K562 (cell line): ENCODE measurements around the gene AKAP7.

Experiments
- CBX2 ChIP-seq: fragments of 200-600 bp; sonication (generic); IDR thresholded peaks from one replicate; pipeline ENCODE4 v1.6.1; 2012; ENCODE audit warnings: mild to moderate bottlenecking, low read length, inconsistent platforms; ENCODE audit not compliant: insufficient read depth, poor library complexity, severe bottlenecking
- CREBBP ChIP-seq: IDR thresholded peaks from one replicate; pipeline ENCODE4 v1.6.1; 2012; ENCODE audit warnings: low read depth, mild to moderate bottlenecking, control low read depth, inconsistent platforms, low read length
- CTCF ChIP-seq, 3 experiments: IDR thresholded peaks in 2 of 3; conservative IDR thresholded peaks in 1 of 3; 2 replicates each; pipeline ENCODE4 v1.5.1; 2011 to 2012; ENCODE audit warnings: low read length in 3 of 3, mild to moderate bottlenecking in 3 of 3, control low read depth in 2 of 3, improper control_type of control experiment in 1 of 3, inconsistent platforms in 1 of 3, low read depth in 1 of 3, mixed read lengths in 1 of 3, moderate library complexity in 1 of 3; ENCODE audit not compliant: insufficient read depth in 2 of 3
- FOS ChIP-seq: IDR thresholded peaks from 3 replicates; pipeline ENCODE4 v1.6.1; 2011; ENCODE audit not compliant: insufficient read length; ENCODE audit errors: extremely low read depth
- MAFK ChIP-seq: IDR thresholded peaks from 2 replicates; pipeline ENCODE4 v1.6.1; 2011; ENCODE audit warnings: low read length, improper control_type of control experiment
- NFRKB ChIP-seq: fragments of 450-650 bp; IDR thresholded peaks from 2 replicates; pipeline ENCODE4 v1.6.1; 2016; ENCODE audit warnings: low read depth
- RAD21 ChIP-seq, 2 experiments: fragments of 250-450 bp in 1 of 2; fragments of 450-650 bp in 1 of 2; sonication (Bioruptor Pico) in 1 of 2; formaldehyde crosslinking in 1 of 2; IDR thresholded peaks in 1 of 2; conservative IDR thresholded peaks in 1 of 2; 2 replicates each; pipeline versions ENCODE4 v1.4.0 to v1.8.0; 2020 to 2022; ENCODE audit warnings: mild to moderate bottlenecking in 2 of 2, moderate library complexity in 1 of 2
- TAF1 ChIP-seq: IDR thresholded peaks from 2 replicates; pipeline ENCODE4 v1.6.1; 2011; ENCODE audit warnings: mild to moderate bottlenecking, low read length, moderate library complexity; ENCODE audit not compliant: insufficient read depth, control insufficient read depth, severe bottlenecking; ENCODE audit errors: extremely low read depth
- ZKSCAN1 ChIP-seq: fragments of 150-350 bp; IDR thresholded peaks from 2 replicates; pipeline ENCODE4 v1.6.1; 2016; ENCODE audit warnings: low read depth, low read length
- TF ChIP-seq, protein P1 (sequence below), 2 experiments: fragments of 450-650 bp in 1 of 2; sonication (generic) in 1 of 2; formaldehyde crosslinking in 1 of 2; IDR thresholded peaks in 1 of 2; conservative IDR thresholded peaks in 1 of 2; 2 replicates each; pipeline versions ENCODE4 v1.6.1 to v1.8.1; 2016 to 2023; ENCODE audit warnings: mild to moderate bottlenecking in 2 of 2, moderate library complexity in 2 of 2, inconsistent platforms in 1 of 2, missing genetic modification reagents in 1 of 2
- TF ChIP-seq, protein P2 (sequence below): fragments of 250-450 bp; sonication (Bioruptor Pico); IDR thresholded peaks from 2 replicates; pipeline ENCODE4 v1.8.0; 2021; ENCODE audit warnings: moderate library complexity, mild to moderate bottlenecking, inconsistent platforms
- TF ChIP-seq, protein P3 (sequence below): sonication (generic); formaldehyde crosslinking; IDR thresholded peaks from 2 replicates; pipeline ENCODE4 v1.9.0; 2022; ENCODE audit warnings: mild to moderate bottlenecking, missing genetic modification reagents
- TF ChIP-seq, protein P4 (sequence below): fragments of 450-650 bp; IDR thresholded peaks from 2 replicates; pipeline ENCODE4 v1.6.1; 2016; ENCODE audit warnings: borderline replicate concordance

GRCh38 chr6:131303338-131303930, 168.2 kb downstream of the AKAP7 start:
- TF ChIP-seq RAD21 (CRISPR knock-in tag; conservative IDR thresholded peaks at IDR 0.05 in 1 of 2, IDR thresholded peaks at IDR 0.05 in 1 of 2) (no peak), CTCF (IDR thresholded peaks at IDR 0.05 in 2 of 3, conservative IDR thresholded peaks at IDR 0.05 in 1 of 3; ENCODE audit: insufficient read depth in 2 of 3, low read depth in 1 of 3, low read length in 3 of 3) (no peak), FOS (no peak), NFRKB (no peak), TAF1 (no peak), CREBBP (no peak), ZKSCAN1 (no peak), CBX2 (no peak), MAFK (no peak)
- TF ChIP-seq, protein P1, sequence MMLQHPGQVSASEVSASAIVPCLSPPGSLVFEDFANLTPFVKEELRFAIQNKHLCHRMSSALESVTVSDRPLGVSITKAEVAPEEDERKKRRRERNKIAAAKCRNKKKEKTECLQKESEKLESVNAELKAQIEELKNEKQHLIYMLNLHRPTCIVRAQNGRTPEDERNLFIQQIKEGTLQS (IDR thresholded peaks at IDR 0.05): no peak
- TF ChIP-seq, protein P1 (CRISPR knock-in tag; conservative IDR thresholded peaks at IDR 0.05): no peak
- TF ChIP-seq, protein P2, sequence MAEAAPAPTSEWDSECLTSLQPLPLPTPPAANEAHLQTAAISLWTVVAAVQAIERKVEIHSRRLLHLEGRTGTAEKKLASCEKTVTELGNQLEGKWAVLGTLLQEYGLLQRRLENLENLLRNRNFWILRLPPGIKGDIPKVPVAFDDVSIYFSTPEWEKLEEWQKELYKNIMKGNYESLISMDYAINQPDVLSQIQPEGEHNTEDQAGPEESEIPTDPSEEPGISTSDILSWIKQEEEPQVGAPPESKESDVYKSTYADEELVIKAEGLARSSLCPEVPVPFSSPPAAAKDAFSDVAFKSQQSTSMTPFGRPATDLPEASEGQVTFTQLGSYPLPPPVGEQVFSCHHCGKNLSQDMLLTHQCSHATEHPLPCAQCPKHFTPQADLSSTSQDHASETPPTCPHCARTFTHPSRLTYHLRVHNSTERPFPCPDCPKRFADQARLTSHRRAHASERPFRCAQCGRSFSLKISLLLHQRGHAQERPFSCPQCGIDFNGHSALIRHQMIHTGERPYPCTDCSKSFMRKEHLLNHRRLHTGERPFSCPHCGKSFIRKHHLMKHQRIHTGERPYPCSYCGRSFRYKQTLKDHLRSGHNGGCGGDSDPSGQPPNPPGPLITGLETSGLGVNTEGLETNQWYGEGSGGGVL (CRISPR knock-in tag): no peak
- TF ChIP-seq, protein P3, sequence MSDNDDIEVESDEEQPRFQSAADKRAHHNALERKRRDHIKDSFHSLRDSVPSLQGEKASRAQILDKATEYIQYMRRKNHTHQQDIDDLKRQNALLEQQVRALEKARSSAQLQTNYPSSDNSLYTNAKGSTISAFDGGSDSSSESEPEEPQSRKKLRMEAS: no peak
- TF ChIP-seq, protein P4, sequence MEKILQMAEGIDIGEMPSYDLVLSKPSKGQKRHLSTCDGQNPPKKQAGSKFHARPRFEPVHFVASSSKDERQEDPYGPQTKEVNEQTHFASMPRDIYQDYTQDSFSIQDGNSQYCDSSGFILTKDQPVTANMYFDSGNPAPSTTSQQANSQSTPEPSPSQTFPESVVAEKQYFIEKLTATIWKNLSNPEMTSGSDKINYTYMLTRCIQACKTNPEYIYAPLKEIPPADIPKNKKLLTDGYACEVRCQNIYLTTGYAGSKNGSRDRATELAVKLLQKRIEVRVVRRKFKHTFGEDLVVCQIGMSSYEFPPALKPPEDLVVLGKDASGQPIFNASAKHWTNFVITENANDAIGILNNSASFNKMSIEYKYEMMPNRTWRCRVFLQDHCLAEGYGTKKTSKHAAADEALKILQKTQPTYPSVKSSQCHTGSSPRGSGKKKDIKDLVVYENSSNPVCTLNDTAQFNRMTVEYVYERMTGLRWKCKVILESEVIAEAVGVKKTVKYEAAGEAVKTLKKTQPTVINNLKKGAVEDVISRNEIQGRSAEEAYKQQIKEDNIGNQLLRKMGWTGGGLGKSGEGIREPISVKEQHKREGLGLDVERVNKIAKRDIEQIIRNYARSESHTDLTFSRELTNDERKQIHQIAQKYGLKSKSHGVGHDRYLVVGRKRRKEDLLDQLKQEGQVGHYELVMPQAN: no peak
